Hematopoietic multipotent progenitor cell treated with erythropoietin and hydrocortisone succinate and interleukin-3 and kit ligand, for 17 days (in vitro differentiated cells): ENCODE data around the gene HOXD9.

Experiments
- DNase-seq: peaks from one replicate; pipeline ENCODE4 v3.0.0-alpha.2; 2015; ENCODE audit warnings: low spot score

HOXD9 gene

GRCh38 chr2:176165370-176166050 lies 43.0 kb downstream of the HOXD9 start:
- DNase-seq, result no peak

DNA sequence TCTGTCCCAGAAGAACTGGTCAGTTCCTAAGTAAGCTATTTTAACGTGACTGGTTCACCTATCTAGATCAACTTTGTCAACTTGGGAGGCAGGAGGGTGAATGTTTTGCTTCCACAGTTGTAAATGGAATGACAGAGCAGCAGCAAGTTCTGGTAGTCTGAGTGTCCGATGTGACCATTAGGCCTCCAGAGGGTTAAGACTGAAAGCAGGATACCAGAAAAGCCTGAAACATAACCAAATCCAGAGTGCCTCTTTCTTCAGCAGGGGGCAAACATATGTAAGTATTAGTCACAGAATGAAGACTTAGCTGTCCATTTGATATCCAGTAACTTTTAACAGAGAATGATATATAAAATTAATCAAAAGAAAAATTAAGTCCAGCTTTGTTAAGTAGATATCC lies 43.8 kb downstream of the HOXD9 start:
- DNase-seq, result no peak

- DNase-seq, result no peak
Observed at GRCh38 chr2:176167398-176167797, 44.9 kb downstream of the HOXD9 start.

- DNase-seq, result no peak
Observed at GRCh38 chr2:176169181-176169580, 46.7 kb downstream of the HOXD9 start.

- DNase-seq, result no peak
Observed at GRCh38 chr2:176169711-176170110, 47.2 kb downstream of the HOXD9 start.

GRCh38 chr2:176170602-176171305 lies 48.2 kb downstream of the HOXD9 start:
- no peak for DNase-seq

DNA sequence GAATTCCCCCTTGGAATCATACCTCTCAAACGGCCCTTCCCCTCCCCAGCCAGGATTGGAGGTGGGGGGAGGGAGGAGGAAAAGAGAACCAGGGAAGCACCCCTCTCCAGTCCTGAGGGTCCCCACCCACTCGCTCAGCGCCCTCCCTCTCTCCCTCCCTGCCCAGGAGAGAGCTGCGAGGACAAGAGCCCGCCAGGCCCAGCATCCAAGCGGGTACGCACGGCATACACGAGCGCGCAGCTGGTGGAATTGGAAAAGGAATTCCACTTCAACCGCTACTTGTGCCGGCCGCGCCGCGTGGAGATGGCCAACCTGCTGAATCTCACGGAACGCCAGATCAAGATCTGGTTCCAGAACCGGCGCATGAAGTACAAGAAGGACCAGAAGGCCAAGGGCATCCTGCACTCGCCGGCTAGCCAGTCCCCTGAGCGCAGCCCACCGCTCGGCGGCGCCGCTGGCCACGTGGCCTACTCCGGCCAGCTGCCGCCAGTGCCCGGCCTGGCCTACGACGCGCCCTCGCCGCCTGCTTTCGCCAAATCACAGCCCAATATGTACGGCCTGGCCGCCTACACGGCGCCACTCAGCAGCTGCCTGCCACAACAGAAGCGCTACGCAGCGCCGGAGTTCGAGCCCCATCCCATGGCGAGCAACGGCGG lies 49.0 kb downstream of the HOXD9 start:
- no peak for DNase-seq

DNA sequence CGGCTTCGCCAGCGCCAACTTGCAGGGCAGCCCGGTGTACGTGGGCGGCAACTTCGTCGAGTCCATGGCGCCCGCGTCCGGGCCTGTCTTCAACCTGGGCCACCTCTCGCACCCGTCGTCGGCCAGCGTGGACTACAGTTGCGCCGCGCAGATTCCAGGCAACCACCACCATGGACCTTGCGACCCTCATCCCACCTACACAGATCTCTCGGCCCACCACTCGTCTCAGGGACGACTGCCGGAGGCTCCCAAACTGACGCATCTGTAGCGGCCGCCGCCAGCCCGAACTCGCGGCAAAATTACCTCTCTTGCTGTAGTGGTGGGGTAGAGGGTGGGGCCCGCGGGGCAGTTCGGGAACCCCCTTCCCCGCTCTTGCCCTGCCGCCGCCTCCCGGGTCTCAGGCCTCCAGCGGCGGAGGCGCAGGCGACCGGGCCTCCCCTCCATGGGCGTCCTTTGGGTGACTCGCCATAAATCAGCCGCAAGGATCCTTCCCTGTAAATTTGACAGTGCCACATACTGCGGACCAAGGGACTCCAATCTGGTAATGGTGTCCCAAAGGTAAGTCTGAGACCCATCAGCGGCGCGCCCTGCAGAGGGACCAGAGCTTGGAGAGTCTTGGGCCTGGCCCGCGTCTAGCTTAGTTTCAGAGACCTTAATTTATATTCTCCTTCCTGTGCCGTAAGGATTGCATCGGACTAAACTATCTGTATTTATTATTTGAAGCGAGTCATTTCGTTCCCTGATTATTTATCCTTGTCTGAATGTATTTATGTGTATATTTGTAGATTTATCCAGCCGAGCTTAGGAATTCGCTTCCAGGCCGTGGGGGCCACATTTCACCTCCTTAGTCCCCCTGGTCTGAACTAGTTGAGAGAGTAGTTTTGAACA lies 49.7 kb downstream of the HOXD9 start:
- no peak for DNase-seq

- DNase-seq, result no peak
Observed at GRCh38 chr2:176172895-176173566, 50.5 kb downstream of the HOXD9 start.

- no peak for DNase-seq
Observed at GRCh38 chr2:176173567-176174381, 51.3 kb downstream of the HOXD9 start.

- DNase-seq, result no peak
Observed at GRCh38 chr2:176174382-176174823, 51.9 kb downstream of the HOXD9 start.
